Measurements from ENCODE around the gene MYO7B.

The MYO7B gene

DNA sequence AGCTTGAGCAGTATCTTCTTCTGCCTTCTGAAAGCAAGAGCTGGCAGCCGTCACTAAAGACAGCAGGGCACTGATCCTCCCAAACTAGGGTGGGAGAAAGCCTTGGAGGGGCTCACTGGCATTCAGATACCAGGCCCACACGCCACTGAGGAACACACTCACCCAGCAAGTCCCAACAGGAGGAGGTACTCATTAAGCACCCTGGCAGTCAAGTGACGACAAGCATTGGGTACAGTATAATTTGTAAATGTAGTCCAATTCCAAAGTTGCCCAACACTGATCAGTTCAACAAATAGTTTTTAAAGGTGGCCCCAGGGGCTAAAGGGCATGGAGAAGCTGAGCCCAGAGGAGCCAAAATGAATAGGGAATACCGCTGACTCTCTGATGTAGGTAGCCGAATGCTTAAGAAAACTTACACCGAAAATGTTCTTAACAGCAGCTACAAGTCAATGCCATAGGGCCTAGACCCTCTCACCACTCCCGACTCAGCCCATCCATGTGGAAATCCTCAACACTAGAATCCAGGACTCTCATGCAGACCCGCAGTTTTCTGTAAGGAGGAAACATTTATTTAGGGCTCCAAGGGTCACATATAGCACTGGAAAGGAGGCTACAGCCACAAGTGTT lies 129.9 kb downstream of the MYO7B start:
- no peak for DNase-seq

DNA sequence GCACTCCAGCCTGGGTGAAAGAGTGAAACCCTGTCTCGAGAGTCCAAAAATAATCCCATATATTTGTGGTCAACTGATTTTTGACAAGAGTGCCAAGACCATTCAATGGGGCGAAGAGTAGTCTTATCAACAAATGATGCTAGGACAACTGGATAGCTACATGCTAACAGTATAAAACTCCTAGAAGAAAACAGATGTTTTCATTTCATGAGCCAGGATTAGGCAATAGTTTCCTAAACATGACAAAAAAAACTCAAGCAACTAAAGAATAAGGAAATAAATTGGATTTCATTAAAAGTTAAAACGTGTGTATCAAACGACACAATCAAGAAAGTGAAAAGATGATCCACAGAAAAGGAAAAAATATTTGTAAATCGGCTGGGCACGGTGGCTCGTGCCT lies 133.6 kb downstream of the MYO7B start:
- no peak for DNase-seq

DNA sequence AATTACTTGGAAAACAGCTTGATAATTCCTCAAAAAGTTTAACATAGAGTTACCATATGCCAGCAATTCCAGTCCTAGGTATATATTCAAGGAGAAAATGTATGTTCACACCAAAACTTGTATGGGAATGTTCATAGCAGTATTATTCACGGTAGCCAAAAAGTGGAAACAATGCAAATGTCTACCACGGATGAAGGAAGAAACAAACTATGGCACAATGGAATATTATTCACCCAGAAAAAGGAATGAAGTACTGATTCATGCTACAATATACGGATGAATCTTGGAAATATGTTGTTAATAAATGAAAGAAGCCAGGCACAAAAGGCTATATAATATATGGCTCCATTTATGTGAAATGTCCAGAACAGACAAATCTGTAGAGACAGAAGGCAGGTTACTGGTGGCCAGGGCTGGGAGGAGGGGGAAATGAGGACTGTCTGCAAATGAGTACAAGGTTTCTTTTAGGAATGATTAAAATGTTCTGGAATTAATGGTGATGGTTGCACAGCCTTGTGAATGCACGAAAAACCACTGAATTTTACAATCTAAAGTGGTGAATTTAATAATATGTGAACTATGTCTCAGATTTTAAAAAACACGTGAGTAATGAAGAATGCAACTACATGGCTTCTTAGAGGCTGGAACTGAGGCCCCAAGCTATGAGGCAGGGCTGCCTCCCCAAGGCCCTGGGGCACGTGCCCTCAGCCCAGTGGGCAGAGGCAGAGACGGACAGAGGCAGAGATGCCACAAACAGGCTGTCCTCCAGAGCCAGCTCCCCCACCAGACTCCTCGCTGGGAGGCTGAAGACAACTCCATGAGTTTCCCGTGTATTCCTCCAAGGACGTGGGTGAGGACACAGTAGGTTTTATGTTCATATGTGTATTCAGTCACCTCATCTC lies 134.8 kb downstream of the MYO7B start:
- no peak for DNase-seq

DNA sequence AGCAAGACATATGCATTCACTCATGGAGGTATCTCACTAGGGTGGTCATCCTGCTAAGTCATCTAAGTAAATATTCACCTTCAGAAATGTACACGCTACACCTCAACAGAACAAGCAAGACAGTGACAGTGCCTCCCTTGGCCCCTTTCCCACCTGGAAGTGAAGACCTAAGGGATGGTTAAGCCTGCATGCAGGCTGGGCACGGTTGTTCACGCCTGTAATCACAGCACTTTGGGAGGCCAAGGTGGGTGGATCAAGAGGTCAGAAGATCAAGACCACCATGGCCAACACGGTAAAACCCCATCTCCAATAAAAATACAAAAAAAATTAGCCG lies 135.4 kb downstream of the MYO7B start:
- DNase-seq: no peak

DNA sequence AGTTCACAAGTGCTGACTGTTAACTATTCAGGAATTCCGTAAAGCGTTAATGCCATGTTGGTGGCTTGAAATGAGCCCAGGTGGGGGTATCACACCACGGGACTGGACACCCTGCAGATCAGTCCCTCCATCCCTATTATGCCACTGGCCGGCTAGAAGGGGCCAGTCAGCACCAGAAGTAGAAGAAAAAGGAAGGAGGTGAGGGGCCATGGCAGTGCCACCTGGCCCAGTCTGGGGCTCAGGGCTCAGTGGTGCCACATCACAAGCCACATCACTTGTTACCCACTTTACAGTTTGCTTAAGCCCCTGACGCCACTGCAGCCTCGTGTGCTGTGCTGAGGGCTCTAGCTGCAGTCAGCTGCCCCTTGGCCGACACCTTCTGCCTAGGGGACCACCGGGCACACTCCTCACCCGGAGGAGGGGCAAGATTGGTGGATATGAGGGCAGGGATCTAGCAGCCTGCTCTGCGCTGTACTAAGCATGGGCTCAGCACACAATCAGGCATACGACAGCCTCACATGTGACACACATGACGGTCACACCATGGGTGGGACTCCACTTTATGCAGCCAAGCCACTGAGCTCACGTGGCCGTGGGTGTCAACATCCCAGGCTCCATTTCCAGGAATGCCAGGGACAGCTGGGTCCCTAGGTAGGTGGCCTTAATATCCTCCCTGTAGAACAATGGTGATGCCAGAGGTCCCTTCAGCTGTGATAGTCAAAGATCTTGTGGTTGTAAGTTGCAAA lies 136.2 kb downstream of the MYO7B start:
- no peak for DNase-seq

DNA sequence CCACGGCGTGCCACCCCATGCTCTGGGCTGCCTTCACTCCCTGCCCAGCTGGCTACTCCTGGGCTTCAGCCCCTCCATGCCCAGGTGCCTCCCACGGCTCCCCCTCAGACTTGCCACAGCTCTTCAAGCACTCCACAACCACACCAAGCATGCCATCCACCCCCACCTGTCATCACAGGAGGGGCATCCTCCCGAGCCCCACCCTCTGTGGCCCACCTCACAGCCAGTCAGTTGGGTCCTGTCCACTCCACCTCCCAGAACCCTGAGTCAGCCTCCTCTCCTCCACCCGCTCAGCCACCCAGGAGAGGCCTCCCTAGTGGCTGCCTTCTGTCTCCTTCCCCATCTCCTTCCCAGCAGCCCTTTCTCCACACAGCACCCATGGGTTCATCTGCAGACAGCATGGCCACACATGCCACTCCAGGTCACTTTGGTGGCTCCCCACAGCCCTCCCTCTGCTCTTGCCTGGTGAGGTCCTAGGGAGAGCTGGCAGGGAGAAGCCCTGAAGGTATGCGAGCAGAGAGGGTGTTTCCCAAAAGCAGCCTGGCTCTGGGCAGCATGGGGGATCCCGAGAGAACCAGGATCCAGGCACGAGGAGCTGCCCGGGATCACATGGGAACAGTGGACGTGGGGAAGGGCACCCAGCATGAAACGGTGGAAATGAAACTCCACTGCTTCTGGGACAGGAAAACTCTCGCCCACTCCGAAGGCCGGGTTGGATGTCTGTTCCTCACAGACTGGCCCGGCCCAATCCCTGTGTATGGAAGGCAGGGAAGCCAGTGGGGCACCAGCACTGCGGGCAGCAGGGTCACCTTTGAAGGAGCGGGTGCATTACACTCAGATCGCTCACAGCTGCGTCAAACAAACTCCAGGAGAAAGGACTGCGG lies 137.1 kb downstream of the MYO7B start:
- DNase-seq: no peak

DNA sequence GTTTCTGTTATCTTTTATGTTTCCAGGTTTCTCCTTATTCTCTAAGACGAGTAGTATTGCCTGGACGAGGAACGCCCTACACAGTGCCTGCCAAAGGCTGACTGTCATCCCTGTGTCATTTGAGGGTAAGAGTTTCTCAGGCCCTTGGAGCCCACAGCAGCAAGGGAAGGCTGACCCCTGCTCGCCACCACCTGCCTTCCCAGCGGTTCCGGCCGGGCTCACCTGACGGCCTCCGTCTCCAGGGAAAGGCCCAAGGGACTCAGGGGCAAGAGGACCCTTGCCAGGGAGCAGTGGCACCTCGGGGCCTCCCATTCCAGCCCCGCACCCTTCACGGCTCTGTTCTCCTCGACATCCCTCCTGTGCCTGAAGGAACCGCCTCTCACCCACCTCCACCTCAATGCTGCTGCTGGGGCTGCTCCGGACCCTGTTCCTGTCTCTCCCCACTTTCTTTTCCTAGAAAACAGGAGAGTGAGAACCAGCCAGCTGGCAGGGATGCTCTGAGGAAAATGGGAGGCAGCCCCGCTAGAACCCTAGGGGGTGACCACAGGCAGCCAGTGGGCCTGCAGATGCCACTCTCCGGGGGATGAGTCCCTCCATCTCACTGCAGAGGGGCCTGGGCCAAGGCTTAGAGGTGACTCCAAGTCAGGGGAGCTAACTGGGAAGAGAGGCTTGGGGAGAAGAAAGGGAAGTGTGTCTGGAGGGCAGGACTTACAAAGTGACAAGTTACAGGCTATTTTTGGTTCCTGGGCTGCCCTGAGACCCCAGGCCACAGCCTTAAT lies 138.0 kb downstream of the MYO7B start:
- DNase-seq: no peak

DNA sequence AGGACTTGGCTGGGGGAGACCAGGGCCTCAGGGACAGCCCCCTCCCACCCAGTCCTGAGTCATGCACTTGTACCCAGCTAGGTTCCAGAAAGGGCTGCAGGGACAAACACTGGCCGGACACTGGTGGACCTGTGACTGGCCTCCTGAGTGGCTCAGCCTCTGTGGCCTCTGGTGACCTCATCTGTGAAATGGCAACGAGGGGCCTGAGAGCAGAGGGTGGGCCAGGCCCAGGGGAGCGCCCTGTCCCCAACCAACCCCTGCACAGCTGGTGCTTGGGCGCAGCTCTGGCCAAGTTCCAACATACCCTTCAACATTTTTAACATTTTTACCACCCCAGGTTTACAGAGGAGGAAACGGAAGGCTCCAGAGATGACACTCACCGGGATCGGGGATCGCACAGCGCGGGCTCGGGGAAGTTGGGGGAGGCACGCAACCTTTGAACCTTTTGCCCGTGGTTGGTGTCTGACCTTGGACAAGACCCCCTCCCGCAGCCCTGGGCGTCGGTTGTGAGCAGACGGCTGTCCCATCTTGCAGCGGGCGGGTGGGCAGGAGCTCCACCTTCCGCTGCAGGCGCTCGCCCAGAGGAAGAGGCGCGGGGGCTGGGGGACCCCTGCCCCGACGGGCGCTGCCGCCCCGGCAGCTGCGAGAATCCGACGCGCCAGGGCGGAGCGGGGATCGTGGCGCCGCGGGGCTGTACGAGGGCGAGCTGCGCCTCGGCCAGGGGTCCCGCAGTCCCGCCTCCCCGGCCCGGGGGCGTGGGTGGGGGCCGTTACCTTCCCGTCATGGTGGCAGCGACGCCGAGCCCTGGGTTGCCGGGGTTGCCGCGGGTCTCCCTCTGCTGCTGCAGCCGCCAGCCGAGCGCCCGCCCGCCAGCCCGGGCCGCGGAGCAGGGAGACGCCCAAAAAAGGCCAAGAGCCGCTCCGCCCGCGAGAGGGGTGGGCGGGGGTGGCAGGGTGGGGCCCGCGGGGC lies 139.0 kb downstream of the MYO7B start:
- DNase-seq: no peak

DNA sequence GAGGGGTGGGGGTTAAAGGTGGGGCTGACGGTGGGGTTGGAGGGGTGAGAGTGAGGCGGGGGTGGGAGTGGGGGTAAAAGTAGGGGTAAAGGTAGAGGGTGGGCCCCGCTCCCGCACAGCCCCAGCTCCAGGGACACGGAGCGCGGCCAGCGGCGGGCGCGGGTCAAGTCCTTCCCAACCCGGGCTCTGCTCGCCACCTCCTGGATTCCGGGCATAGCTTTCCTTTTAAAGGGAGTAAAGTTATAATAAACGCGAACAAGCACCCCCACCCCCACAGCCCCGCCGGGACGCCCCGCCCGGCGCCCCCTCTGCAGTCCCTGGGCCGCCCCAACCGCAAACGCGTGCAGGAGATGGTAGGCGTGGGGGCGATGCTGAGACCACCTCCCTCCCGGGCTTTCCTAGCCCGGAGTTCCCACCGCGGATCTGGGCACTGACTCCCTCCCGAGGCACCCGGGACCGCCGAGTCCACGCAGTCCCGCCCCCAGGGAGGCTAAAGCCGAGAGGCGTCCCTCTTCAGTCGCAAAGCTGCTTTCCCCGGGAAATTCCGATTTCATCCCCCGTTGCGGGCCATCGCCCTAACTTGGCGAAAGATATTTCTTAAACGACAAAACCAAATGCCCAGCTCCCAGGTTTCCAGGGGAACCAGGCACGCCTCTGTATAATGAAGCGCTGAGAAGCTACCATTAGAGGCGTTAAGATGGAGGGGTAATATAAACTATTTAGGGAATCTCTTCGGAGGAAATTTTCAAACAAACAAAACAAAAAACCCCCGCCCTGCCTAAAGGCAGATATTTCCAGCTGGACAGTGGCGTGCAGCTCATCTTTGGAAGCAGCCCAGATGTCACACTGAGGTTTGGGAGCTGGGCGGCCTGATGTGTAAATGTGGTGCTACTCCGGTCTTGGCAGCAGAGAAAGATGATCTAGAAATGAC lies 140.1 kb downstream of the MYO7B start, which contains the start of gene LIMS2:
TSS of gene LIMS2 (minus strand) at position 200 of the 931 bp plus-strand sequence. CDS start 506 bp downstream, outside the sequence.
- DNase-seq: no peak

DNA sequence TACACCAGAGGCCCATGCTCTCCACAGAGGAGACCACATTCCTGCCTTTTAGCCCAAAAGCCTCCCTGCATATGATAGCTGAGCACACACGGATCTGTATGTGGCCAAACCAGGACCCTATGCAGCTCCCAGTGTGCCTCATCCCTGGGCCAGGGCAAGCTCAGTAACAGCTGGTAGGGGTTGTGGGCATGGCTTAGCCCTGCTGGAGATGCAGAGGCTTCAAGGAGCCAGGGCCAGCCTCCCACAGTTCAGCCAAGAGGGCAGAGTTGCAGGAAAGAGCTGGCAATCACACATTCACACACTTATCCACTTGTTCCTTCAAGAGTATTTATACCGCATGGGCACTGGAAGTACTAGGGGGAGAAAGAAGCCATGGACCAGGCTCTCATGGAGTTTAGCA lies 141.4 kb downstream of the MYO7B start:
- DNase-seq: no peak

DNA sequence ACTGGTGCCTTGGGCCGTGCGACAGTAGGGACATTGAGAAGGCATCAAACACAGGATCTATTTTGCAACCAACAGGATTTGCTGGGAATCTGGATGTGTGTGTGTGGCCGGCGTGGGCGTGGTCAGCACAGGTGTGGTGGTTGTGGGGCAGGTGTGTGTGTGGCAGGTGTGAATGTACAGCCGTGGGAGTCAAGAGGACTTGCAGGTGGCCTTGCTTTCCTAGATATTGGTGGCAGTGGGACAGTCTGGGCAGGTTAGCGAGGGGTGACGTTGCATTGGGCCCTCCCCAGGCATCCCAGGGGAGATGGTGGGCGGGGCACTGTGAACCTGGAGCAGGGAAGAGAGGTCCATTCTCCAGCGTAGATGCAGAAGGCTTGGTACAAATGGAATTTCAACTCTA lies 143.0 kb downstream of the MYO7B start:
- no peak for DNase-seq

DNA sequence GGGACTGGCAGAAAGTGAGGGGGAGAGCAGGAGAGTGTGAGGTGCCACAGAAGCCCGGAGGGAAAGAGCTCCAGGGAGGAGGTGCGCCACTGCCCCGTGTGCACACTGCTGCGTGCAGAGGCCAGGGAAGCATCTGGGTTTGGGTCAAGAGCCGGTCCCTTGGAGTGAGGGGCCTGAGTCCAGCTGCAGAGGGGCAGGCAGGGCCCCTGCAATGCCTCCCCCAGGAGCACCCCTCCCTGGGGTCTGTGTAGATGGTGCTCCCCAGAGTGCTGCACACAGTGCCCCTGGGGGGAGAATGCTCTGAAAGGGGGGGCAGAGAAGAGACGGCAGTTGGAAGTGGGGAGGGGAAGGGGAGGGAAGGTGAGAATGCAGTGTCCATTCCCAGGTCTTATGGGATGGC lies 143.5 kb downstream of the MYO7B start:
- DNase-seq: no peak

DNA sequence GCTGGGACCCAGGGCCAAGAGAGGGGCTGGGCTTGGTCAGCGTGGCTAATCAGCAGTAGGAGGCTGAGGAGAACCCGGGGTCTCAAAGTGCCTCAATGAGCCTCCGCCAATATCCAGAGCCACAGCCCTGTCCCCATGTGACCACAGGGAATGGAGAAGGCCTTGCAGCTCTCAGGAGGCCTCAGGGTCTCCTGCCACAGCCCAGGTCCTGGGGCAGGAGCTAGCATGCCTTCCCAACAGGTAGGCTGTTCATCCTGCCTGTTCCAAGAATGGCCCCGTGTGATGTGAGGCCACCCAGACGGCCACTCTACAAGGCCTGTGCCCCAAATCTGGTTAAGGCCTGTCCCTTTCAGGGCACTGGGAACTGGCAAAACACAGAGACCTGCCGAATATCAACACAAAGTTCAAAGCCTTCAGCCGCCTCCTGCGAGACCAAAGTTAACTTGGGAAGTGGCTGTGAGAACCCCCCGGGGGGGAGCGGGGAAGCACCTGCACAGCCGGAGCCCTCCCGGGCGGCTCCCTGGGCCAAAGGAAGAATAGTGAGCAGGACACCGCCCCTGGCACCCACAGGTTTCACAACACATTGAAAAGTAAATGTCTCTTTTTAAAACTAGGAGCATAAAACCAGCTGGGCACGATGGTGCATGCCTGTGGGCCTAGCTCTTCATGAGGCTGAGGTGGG lies 144.3 kb downstream of the MYO7B start:
- DNase-seq: no peak

DNA sequence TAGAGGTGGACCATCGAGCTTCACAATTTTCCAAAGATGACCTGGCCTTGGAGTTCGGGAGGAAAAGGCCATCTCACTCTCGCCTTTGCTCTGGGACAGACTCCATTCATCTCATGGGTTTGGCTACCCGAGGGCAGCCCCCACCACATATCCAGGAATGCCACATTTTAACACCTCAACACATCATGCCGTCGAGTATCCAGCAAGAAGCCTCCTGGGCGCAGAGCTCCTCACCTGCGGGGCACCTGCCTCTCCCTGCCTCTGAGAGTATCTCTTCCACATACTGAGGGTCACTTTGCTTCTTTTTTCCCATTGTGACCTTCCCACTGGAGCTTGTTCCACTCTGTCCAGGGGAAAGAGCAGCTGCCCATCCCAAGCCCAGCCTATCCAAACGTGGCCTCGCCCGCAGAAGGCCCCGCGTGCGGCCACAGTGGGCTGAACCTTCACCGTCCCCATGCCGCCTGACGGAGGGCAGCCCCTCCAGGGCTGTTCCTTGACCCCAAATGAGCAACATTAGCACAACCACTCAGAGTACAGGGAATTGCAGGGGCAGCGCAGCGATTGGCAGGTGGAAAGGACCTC lies 145.3 kb downstream of the MYO7B start:
- no peak for DNase-seq

DNA sequence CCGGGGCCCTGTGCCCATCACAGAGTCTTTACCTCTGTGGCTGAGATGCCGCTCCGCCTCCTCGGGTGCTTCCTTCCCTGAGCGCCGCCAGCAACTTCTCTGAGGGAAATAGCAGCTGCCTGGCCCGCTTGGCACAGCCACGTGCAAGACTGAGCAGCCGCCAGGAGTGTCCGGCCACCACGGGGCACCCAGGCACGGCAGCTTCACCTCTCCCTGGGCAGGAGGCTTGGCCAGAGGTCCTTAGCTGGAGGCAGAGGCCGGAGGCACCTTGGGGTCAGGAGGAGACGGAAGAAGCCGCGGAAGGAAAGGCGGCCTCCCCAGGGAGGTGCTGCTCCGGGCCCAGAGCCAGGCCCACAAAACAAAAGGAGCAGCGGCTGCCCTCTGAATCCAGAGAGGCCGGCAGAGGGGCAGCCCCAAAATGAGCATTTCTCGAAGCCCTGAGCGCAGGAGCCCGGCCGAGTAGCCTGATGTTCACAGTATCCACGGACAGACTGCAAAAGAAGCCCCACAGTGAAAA lies 145.9 kb downstream of the MYO7B start:
- no peak for DNase-seq

DNA sequence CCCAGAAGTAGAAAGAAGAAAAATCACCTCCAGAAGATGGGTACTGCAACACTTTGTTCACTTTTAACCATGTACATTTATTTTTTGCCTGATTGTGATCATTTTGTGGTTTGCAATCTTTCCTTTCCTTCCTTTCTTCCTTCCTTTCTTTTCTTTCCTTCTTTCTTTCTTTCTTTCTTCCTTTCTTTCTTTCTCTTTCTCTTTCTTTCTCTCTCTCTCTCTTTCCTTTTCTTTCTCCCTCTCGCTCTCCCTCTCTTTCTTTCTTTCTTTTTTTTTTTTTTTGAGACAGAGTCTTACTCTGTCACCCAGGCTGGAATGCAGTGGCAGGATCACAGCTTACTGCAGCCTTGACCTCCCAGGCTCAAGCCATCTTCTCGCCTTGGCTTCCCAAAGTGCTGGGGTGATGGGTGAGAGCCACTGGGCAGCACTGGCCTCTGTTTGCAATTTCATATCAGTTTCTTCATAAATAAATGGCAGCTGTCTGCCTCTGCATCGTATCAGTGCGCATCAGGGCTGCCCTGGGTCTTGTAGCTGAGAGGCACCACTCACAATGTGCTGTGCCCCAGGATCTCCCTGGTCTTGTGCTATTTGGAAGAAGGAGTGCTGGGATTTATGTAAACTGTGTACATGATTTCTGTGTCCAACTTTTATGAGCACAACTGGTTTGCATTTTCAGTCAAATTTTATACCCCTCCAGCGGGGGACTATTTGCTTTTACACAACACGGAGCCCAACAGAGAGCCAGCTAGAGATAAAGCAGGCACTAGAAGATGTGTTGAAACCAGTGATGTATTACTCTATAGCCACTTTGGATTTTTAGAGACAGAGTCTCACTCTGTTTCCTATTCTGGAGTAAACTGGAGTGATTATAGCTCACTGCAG lies 146.7 kb downstream of the MYO7B start:
- no peak for DNase-seq

DNA sequence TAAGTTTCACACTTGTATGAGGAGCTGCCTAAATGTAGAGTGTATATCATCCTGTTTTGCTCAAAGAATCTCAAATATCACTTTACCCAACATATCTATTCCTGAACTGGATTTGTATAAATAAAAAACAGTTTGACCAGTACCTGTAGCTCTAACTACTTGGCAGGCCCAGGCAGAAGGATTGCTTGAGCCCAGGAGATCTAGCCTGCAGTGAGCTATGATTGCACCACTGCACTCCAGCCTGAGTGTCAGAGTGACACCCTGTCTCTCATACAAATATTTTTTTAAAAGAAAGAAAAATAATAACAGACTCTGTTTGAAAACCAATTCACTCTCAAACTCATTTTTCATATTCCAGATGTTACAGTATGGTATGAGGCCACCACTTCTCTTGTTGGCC lies 147.6 kb downstream of the MYO7B start:
- DNase-seq: no peak

Measured in NCI-H187 (cell line).